GM12801 (cell line): Measurements from ENCODE around the gene RYR3.

Source experiments
- TF ChIP-seq, protein P1 (sequence below): IDR thresholded peaks from one replicate; pipeline ENCODE4 v1.5.1; 2011; ENCODE audit warnings: control low read depth; ENCODE audit not compliant: insufficient read length; ENCODE audit errors: extremely low read depth

Gene RYR3

GRCh38 chr15:33742800-33743199 is 432.0 kb downstream of the RYR3 start:
- TF ChIP-seq, protein P1, sequence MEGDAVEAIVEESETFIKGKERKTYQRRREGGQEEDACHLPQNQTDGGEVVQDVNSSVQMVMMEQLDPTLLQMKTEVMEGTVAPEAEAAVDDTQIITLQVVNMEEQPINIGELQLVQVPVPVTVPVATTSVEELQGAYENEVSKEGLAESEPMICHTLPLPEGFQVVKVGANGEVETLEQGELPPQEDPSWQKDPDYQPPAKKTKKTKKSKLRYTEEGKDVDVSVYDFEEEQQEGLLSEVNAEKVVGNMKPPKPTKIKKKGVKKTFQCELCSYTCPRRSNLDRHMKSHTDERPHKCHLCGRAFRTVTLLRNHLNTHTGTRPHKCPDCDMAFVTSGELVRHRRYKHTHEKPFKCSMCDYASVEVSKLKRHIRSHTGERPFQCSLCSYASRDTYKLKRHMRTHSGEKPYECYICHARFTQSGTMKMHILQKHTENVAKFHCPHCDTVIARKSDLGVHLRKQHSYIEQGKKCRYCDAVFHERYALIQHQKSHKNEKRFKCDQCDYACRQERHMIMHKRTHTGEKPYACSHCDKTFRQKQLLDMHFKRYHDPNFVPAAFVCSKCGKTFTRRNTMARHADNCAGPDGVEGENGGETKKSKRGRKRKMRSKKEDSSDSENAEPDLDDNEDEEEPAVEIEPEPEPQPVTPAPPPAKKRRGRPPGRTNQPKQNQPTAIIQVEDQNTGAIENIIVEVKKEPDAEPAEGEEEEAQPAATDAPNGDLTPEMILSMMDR = no peak

DNA sequence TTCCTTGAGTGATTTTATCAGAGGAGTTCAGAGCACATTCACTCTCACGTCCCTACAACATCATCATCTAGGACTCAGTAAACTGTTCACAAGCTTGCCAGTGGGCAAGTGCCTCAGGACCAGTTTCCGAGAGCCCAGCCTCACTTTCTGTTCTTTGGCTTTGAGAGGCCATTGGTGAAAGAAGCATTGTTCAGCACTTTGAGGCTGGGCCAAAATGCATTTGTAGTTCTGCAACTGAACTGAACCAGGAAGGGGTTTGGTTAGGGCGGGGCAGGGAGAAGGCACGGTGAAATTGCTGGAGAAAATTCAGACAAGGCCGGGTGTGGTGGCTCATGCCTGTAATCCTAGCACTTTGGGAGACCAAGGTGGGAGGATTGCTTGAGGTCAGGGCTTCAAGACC is 435.4 kb downstream of the RYR3 start:
- TF ChIP-seq, protein P1 = no peak

- TF ChIP-seq, protein P1 = no peak
These were observed 442.2 kb downstream of the RYR3 start for GRCh38 chr15:33753012-33753411.

DNA sequence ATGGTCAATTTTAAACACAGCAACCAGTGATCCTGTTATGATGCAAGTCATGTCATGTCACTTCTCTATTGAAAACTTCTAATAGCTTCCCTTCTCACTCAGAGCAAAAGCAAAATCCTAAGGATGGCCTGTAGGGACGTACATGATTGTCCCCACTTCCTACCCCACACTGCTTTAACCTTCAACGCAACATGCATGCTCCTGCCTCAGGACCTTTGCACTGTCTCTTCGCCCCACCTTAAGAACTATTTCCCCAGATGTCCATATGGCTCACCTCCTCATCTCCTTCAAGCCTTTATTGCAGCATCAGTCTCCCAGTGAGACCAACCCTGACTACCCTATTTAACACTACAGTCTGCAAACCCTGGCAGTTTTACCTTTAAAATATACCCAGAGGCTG is 443.5 kb downstream of the RYR3 start:
- TF ChIP-seq, protein P1 = no peak

- TF ChIP-seq, protein P1 = no peak
These were observed 446.2 kb downstream of the RYR3 start for GRCh38 chr15:33756961-33757360.

DNA sequence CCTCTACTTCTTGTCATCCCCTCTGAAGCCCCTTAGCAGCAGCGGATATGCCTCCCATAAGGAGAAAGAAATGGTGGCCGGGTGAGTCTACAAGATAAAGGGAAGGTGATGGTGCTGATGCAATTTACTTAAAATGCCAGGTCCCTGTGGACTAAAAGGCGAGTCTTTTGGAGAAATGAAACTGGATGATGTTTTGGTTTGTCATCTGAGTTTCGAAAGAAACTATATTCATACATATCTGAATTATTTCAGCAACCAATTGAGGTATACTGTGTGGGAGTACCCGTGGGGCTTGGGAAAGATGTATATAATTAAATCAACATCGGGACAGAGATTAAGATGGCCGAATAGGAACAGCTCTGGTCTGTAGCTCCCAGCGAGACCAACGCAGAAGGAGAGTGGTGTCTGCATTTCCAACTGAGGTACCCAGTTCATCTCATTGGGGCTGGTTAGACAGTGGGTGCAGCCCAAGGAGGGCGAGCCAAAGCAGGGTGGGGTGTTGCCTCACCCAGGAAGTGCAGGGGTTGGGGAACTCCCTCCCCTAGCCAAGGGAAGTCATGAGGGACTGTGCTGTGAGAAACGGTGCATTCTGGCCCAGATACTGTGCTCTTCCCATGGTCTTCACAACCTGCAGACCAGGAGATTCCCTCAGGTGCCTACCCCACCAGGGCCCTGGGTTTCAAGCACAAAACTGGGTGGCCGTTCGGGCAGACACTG is 446.9 kb downstream of the RYR3 start:
- TF ChIP-seq, protein P1 = no peak

DNA sequence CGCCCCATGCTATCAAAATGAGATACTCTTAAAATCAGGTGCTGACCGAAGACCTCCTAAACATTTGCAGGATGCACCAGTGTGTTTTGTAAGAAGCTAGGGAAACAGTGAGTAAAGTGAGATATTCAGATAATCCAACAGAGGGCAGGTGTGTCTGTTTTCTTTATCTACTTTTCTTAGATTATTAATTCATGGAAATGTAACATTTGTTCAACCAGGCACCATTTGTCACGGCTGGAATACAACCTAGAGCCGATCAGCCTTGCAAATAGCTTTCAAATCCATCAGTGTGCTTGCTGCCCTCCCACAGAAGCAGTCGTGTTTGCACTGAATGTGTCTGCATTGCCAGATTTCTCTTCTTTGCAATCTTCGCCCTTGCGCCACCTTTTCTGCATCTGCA is 455.6 kb downstream of the RYR3 start:
- TF ChIP-seq, protein P1 = no peak
